ENCODE data around the gene TMEM255B. TPM values are rescaled to one million over a fixed set of nuclear protein-coding genes. Genes with fewer than 3 reads are reported as not detected.

TMEM255B gene
- total RNA-seq, 1 experiment from 2014 or later: 26.3 TPM

GRCh38 chr13:113859311-113860050, 100.5 kb downstream of the TMEM255B start:
- ATAC-seq: no peak
- H3K27me3 ChIP-seq (ENCODE audit: control insufficient read depth, insufficient read depth, low read length): no peaks in the 10 kb centered on the region
- no peaks in the 10 kb centered on the region for H3K9me3 ChIP-seq (ENCODE audit: control insufficient read depth, insufficient read depth, low read depth, low read length)
- H3K36me3 ChIP-seq (ENCODE audit: control insufficient read depth, insufficient read depth, low read length): no peaks in the 10 kb centered on the region
- H3K27ac ChIP-seq (ENCODE audit: low read length): no peak overlapping the region
- CTCF ChIA-PET: no interaction called here
- POLR2A ChIA-PET: no interaction called here
- BruUV-seq (replicated peaks): no TSS peak
- intact Hi-C loops (cut with micrococcal nuclease; ENCODE audit: unreplicated experiment) (no loop called here), in situ Hi-C loops (cut with HindIII; ENCODE audit: low pct_unique_long_range_greater_than_20kb, low sequenced_read_pairs) (no loop called here)
- H3K4me1 ChIP-seq (ENCODE audit: control insufficient read depth, insufficient read depth, low read length): peaks cover 11% of the 10 kb centered on the region
- DNase-seq (ENCODE audit: low read depth, low spot score): no peak
- no peak overlapping the region for H3K4me3 ChIP-seq (ENCODE audit: low read depth in 2 of 2, low read length in 2 of 2)
- TF ChIP-seq POLR2AphosphoS5 (IDR thresholded peaks at IDR 0.05; ENCODE audit: low read depth, low read length) (no peak), TCF7L2 (IDR thresholded peaks at IDR 0.05; ENCODE audit: low read depth, low read length) (no peak), CTCF (IDR thresholded peaks at IDR 0.05) (no peak), SIN3A (IDR thresholded peaks at IDR 0.05; ENCODE audit: borderline replicate concordance, insufficient read depth, low read depth, low read length) (no peak)
- TF ChIP-seq, protein P1, sequence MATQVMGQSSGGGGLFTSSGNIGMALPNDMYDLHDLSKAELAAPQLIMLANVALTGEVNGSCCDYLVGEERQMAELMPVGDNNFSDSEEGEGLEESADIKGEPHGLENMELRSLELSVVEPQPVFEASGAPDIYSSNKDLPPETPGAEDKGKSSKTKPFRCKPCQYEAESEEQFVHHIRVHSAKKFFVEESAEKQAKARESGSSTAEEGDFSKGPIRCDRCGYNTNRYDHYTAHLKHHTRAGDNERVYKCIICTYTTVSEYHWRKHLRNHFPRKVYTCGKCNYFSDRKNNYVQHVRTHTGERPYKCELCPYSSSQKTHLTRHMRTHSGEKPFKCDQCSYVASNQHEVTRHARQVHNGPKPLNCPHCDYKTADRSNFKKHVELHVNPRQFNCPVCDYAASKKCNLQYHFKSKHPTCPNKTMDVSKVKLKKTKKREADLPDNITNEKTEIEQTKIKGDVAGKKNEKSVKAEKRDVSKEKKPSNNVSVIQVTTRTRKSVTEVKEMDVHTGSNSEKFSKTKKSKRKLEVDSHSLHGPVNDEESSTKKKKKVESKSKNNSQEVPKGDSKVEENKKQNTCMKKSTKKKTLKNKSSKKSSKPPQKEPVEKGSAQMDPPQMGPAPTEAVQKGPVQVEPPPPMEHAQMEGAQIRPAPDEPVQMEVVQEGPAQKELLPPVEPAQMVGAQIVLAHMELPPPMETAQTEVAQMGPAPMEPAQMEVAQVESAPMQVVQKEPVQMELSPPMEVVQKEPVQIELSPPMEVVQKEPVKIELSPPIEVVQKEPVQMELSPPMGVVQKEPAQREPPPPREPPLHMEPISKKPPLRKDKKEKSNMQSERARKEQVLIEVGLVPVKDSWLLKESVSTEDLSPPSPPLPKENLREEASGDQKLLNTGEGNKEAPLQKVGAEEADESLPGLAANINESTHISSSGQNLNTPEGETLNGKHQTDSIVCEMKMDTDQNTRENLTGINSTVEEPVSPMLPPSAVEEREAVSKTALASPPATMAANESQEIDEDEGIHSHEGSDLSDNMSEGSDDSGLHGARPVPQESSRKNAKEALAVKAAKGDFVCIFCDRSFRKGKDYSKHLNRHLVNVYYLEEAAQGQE (IDR thresholded peaks at IDR 0.05; ENCODE audit: insufficient read depth in 1 of 2, low read depth in 2 of 2, low read length in 1 of 2): no peak

- no peak for DNase-seq (ENCODE audit: low read depth, low spot score)
- Histone ChIP-seq H3K4me1 (ENCODE audit: control insufficient read depth, insufficient read depth, low read length) (peaks cover 11% of the 10 kb centered on the region), H3K27ac (ENCODE audit: low read length) (no peak overlapping the region), H3K36me3 (ENCODE audit: control insufficient read depth, insufficient read depth, low read length) (no peaks in the 10 kb centered on the region), H3K27me3 (ENCODE audit: control insufficient read depth, insufficient read depth, low read length) (no peaks in the 10 kb centered on the region), H3K9me3 (ENCODE audit: control insufficient read depth, insufficient read depth, low read depth, low read length) (no peaks in the 10 kb centered on the region), H3K4me3 (ENCODE audit: low read depth in 2 of 2, low read length in 2 of 2) (no peak overlapping the region)
- intact Hi-C loops (cut with micrococcal nuclease; ENCODE audit: unreplicated experiment) (no loop called here), in situ Hi-C loops (cut with HindIII; ENCODE audit: low pct_unique_long_range_greater_than_20kb, low sequenced_read_pairs) (no loop called here)
- BruUV-seq (replicated peaks): no TSS peak
- TF ChIP-seq SIN3A (IDR thresholded peaks at IDR 0.05; ENCODE audit: borderline replicate concordance, insufficient read depth, low read depth, low read length) (no peak), POLR2AphosphoS5 (IDR thresholded peaks at IDR 0.05; ENCODE audit: low read depth, low read length) (no peak), TCF7L2 (IDR thresholded peaks at IDR 0.05; ENCODE audit: low read depth, low read length) (no peak), CTCF (IDR thresholded peaks at IDR 0.05) (no peak)
- TF ChIP-seq, protein P1 (IDR thresholded peaks at IDR 0.05; ENCODE audit: insufficient read depth in 1 of 2, low read depth in 2 of 2, low read length in 1 of 2): no peak
- ChIA-PET CTCF (no interaction called here), POLR2A (no interaction called here)
- no peak for ATAC-seq
Measured at GRCh38 chr13:113860051-113860664, 101.1 kb downstream of the TMEM255B start.

Measured in Panc1 (cell line).